OCI-LY1 (cell line): ENCODE measurements around the gene SMIM5.

Source experiments
- CTCF ChIP-seq: fragments of 200-600 bp; sonication (generic), shearing (Covaris generic); IDR thresholded peaks from 2 replicates; pipeline ENCODE4 v1.5.1; 2017; ENCODE audit warnings: mild to moderate bottlenecking, antibody characterized with exemption, low read length, moderate library complexity, mixed read lengths
- EZH2 ChIP-seq: fragments of 200-600 bp; sonication (generic), shearing (Covaris generic); IDR thresholded peaks from 2 replicates; pipeline ENCODE4 v1.8.0; 2017; ENCODE audit warnings: borderline replicate concordance, mixed run types, mild to moderate bottlenecking, antibody characterized with exemption, low read length, moderate library complexity, mixed read lengths

GRCh38 chr17:75645501-75645888, 12.3 kb downstream of the SMIM5 start:
- no peak for TF ChIP-seq CTCF
- no peak for TF ChIP-seq EZH2
